RWPE2 (cell line): ENCODE results near the gene GARNL3.

Experiments used
- ATAC-seq: fragments of 200-7000 bp; cut with Tn5 transposase; 3 replicates; pipeline ENCODE4 v1.9.1; 2021; ENCODE audit warnings: low read depth
- DNase-seq: peaks from one replicate; pipeline ENCODE4 v3.0.0-alpha.2; 2020; ENCODE audit warnings: low spot score
- H3K27ac ChIP-seq: fragments of 450-650 bp; 2 replicates; pipeline ENCODE4 v1.5.1; 2017; ENCODE audit warnings: mild to moderate bottlenecking; ENCODE audit not compliant: poor library complexity, severe bottlenecking
- H3K27me3 ChIP-seq: fragments of 250-450 bp; sonication (Bioruptor Pico); 2 replicates; pipeline ENCODE4 v1.5.1; 2021; ENCODE audit warnings: mild to moderate bottlenecking, moderate library complexity; ENCODE audit not compliant: insufficient read depth, poor library complexity, severe bottlenecking
- H3K36me3 ChIP-seq: fragments of 250-450 bp; sonication (Bioruptor Pico); 2 replicates; pipeline ENCODE4 v1.5.1; 2020; ENCODE audit warnings: low read depth, mild to moderate bottlenecking, moderate library complexity
- H3K4me1 ChIP-seq: fragments of 250-450 bp; sonication (Bioruptor Pico); 2 replicates; pipeline ENCODE4 v1.5.1; 2021; ENCODE audit warnings: mild to moderate bottlenecking, moderate library complexity; ENCODE audit not compliant: insufficient read depth, poor library complexity, severe bottlenecking
- H3K4me3 ChIP-seq: fragments of 250-450 bp; sonication (Bioruptor Pico); 2 replicates; pipeline ENCODE4 v1.5.1; 2021; ENCODE audit warnings: mild to moderate bottlenecking, moderate library complexity; ENCODE audit not compliant: severe bottlenecking
- H3K9me3 ChIP-seq: fragments of 250-450 bp; sonication (Bioruptor Pico); 2 replicates; pipeline ENCODE4 v1.5.1; 2021; ENCODE audit warnings: mild to moderate bottlenecking, moderate library complexity; ENCODE audit not compliant: severe bottlenecking
- TF ChIP-seq, protein P1 (sequence below): fragments of 450-650 bp; IDR thresholded peaks from one replicate; pipeline ENCODE4 v1.5.1; 2017; ENCODE audit warnings: mild to moderate bottlenecking, moderate library complexity; ENCODE audit not compliant: poor library complexity, severe bottlenecking

The GARNL3 gene

DNA sequence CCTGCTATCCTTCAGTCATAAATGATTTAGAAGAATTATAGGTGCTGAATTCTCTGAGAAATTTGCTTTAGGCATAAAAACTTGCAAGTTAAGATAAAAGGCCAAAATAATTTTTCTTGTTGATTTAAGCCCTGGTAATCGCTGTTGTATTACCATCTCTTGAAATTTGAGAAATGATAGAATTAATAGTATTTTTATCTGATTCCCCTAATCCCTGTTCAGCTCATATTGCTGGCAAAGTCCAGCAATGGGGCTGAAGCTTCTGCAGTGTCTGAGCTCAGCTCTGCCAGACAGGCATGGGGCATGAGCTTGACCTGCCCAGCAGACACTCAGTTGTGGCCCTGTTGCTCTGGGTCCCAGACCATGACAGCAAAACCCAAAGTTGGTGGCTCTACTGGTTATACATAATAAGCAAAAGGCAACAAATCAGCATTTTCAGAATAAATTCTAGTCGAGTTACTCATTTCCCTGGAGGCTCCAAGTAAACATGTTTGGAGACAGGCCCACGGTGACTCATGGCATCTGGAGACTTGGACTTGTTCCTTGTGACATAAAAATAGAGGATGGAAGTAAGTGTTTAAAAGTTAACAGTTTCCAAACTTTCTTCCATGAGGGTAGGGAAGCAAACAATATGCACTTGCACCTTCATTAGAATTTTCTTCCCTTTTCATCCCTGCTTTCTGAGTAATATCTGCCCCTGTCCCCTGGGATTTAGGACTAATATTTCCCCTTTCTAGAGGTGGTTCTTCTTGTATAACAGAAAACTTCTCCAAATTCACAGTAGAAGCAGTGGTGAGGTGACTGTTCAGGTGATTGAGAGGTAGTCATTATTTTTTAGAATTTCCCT, 72.2 kb downstream of the GARNL3 start:
- peak; percentile 91 for ATAC-seq
- DNase-seq: peak; percentile 78
- no peaks in the 10 kb centered on the region for H3K9me3 ChIP-seq
- TF ChIP-seq, protein P1, sequence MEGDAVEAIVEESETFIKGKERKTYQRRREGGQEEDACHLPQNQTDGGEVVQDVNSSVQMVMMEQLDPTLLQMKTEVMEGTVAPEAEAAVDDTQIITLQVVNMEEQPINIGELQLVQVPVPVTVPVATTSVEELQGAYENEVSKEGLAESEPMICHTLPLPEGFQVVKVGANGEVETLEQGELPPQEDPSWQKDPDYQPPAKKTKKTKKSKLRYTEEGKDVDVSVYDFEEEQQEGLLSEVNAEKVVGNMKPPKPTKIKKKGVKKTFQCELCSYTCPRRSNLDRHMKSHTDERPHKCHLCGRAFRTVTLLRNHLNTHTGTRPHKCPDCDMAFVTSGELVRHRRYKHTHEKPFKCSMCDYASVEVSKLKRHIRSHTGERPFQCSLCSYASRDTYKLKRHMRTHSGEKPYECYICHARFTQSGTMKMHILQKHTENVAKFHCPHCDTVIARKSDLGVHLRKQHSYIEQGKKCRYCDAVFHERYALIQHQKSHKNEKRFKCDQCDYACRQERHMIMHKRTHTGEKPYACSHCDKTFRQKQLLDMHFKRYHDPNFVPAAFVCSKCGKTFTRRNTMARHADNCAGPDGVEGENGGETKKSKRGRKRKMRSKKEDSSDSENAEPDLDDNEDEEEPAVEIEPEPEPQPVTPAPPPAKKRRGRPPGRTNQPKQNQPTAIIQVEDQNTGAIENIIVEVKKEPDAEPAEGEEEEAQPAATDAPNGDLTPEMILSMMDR: no peak
- H3K4me3 ChIP-seq: no peak overlapping the region
- no peaks in the 10 kb centered on the region for H3K27me3 ChIP-seq
- H3K4me1 ChIP-seq: peaks cover 18% of the 10 kb centered on the region
- H3K27ac ChIP-seq: peak overlapping the region; percentile 60
- no peaks in the 10 kb centered on the region for H3K36me3 ChIP-seq

- Histone ChIP-seq H3K4me1 (peaks cover 18% of the 10 kb centered on the region), H3K9me3 (no peaks in the 10 kb centered on the region), H3K27ac (no peak overlapping the region), H3K36me3 (no peaks in the 10 kb centered on the region), H3K4me3 (no peak overlapping the region), H3K27me3 (no peaks in the 10 kb centered on the region)
- DNase-seq (no peak), ATAC-seq (no peak)
- TF ChIP-seq, protein P1: no peak
Measured at GRCh38 chr9:127340721-127341120, 76.1 kb downstream of the GARNL3 start.

DNA sequence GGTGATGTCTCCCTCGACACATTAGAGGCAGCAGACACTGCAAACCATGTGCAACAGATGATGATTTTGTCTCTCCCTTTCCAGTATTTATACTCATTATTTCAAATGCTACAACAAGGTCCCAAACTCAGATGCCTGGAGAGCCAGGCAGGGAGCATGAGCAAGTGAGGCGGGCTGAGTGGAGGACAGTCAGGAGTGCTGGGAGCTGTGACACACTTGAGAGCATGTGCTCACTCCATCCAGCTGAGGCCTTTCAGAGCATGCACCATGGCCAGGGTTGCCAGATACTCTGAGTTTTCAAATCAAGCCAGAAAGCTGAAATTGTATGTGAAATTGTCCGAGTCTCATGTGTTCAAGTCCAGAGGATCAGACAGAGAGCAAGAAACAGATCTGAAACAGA, 76.6 kb downstream of the GARNL3 start:
- H3K4me1 ChIP-seq: peaks cover 16% of the 10 kb centered on the region
- ATAC-seq: no peak
- TF ChIP-seq, protein P1: no peak

GRCh38 chr9:127344368-127345000, 79.9 kb downstream of the GARNL3 start:
- H3K9me3 ChIP-seq: no peaks in the 10 kb centered on the region
- H3K4me1 ChIP-seq: no peaks in the 10 kb centered on the region
- no peaks in the 10 kb centered on the region for H3K27me3 ChIP-seq
- no peak overlapping the region for H3K27ac ChIP-seq
- ATAC-seq: no peak
- TF ChIP-seq, protein P1: no peak
- H3K4me3 ChIP-seq: no peak overlapping the region
- no peaks in the 10 kb centered on the region for H3K36me3 ChIP-seq
- DNase-seq: no peak

More for the DNA sequence above, 76.6 kb downstream of the GARNL3 start:
- no peaks in the 10 kb centered on the region for H3K27me3 ChIP-seq
- DNase-seq: no peak
- no peaks in the 10 kb centered on the region for H3K9me3 ChIP-seq
- H3K27ac ChIP-seq: no peak overlapping the region
- H3K4me3 ChIP-seq: no peak overlapping the region
- no peaks in the 10 kb centered on the region for H3K36me3 ChIP-seq
